ENCODE results near the gene PNLDC1. TPM values are rescaled to one million over a fixed set of nuclear protein-coding genes. Genes with fewer than 3 reads are reported as not detected.

The PNLDC1 gene
- total RNA-seq, 3 donors from 2014 or later (not counting 1 experiment from before 2014, with no cell fraction given): 0.19 TPM; not detected in 2

DNA sequence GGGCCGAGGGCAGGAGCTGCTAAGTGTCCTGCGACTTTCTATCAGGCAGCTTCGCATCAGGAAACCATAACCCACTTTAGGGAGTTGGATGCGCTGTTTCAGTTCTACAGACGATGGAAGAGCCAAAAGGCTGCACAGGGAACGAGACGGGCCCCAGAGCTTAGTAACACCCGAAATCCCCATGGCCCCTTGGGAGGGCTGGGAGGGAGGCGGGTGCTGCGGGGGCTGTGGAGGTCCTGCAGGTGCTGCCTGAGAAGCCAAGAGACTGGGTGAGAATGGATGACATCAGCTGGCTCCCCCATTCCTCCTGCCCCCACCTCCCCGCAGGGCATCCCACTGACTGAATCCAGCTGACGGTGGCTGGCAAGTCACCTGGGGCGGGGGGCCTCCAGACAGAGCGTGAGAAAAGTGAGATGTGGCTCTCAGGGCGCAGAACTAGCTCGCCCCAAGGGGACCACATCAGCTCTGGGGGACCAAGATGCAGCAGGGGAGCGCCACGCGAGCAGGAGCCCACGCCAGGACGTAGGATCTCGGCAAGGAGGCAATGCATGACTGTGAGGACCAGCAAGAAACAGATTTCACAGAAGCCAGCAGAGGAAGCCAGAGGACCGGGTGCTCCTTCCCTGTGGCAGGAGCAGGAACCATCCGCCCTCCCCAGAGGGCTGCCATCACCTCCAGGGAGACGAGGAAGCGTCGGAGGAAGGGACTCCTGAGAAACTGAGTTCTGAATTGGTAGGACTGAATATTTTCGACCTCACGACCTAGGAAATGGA, 36.8 kb downstream of the PNLDC1 start:
- Mint-ChIP-seq H3K4me1 (no peaks in the 10 kb centered on the region), H3K4me3 (no peak overlapping the region), H3K36me3 (no peaks in the 10 kb centered on the region), H3K9me3 (no peaks in the 10 kb centered on the region), H3K27me3 (ENCODE audit: low read depth in 2 of 2) (peaks cover 0 to 9% of the 10 kb centered on the region in 2 donors), H3K27ac (no peak overlapping the region)
- ATAC-seq: no peak
- intact Hi-C loops (cut with micrococcal nuclease): no loop called here
- no peak overlapping the region for H3K4me3 ChIP-seq (ENCODE audit: low read length)
- WGBS (ENCODE audit: insufficient coverage): 85% methylated on average over 29 of the region's 29 CpGs
- H3K4me1 ChIP-seq (ENCODE audit: control insufficient read depth, insufficient read depth, low read length): no peaks in the 10 kb centered on the region
- TF ChIP-seq, protein P1, sequence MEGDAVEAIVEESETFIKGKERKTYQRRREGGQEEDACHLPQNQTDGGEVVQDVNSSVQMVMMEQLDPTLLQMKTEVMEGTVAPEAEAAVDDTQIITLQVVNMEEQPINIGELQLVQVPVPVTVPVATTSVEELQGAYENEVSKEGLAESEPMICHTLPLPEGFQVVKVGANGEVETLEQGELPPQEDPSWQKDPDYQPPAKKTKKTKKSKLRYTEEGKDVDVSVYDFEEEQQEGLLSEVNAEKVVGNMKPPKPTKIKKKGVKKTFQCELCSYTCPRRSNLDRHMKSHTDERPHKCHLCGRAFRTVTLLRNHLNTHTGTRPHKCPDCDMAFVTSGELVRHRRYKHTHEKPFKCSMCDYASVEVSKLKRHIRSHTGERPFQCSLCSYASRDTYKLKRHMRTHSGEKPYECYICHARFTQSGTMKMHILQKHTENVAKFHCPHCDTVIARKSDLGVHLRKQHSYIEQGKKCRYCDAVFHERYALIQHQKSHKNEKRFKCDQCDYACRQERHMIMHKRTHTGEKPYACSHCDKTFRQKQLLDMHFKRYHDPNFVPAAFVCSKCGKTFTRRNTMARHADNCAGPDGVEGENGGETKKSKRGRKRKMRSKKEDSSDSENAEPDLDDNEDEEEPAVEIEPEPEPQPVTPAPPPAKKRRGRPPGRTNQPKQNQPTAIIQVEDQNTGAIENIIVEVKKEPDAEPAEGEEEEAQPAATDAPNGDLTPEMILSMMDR (IDR thresholded peaks at IDR 0.05): no peak
- H3K27me3 ChIP-seq (ENCODE audit: control insufficient read depth, insufficient read depth, low read length): no peaks in the 10 kb centered on the region
- no peak overlapping the region for H3K27ac ChIP-seq (ENCODE audit: low read length)
- no peaks in the 10 kb centered on the region for H3K36me3 ChIP-seq (ENCODE audit: control insufficient read depth, insufficient read depth, low read length)
- no peaks in the 10 kb centered on the region for H3K9me3 ChIP-seq (ENCODE audit: control insufficient read depth, insufficient read depth, low read length)
- no peak for DNase-seq

DNA sequence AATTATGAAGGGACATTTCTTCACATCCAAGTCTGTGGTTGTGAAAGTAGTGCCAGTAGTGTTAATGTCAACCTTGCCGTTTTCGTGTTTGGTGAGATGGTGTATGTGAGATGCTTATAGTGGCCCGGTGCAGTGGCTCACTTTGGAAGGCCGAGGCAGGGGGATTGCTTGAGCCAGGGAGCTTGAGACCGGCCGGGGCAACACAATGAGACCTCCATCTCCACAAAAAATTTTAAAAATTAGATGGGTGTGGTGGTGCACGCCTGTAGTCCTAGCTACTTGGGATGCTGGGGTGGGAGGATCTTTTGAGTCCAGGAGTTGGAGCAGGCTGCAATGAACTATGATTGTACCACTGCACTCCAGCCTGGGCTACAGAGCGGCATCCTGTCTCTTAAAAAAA, 37.4 kb downstream of the PNLDC1 start:
- H3K27me3 ChIP-seq (ENCODE audit: control insufficient read depth, insufficient read depth, low read length): no peaks in the 10 kb centered on the region
- no peaks in the 10 kb centered on the region for H3K9me3 Mint-ChIP-seq
- no peaks in the 10 kb centered on the region for H3K4me1 ChIP-seq (ENCODE audit: control insufficient read depth, insufficient read depth, low read length)
- intact Hi-C loops (cut with micrococcal nuclease): no loop called here
- WGBS (ENCODE audit: insufficient coverage): 95% methylated on average over 4 of the region's 8 CpGs
- H3K27ac ChIP-seq (ENCODE audit: low read length): no peak overlapping the region
- peaks cover 0 to 9% of the 10 kb centered on the region in 2 donors for H3K27me3 Mint-ChIP-seq (ENCODE audit: low read depth in 2 of 2)
- DNase-seq (no peak), ATAC-seq (no peak)
- no peaks in the 10 kb centered on the region for H3K9me3 ChIP-seq (ENCODE audit: control insufficient read depth, insufficient read depth, low read length)
- TF ChIP-seq, protein P1 (IDR thresholded peaks at IDR 0.05): no peak
- H3K36me3 Mint-ChIP-seq: no peaks in the 10 kb centered on the region
- no peaks in the 10 kb centered on the region for H3K36me3 ChIP-seq (ENCODE audit: control insufficient read depth, insufficient read depth, low read length)
- H3K4me3 Mint-ChIP-seq: no peak overlapping the region
- no peak overlapping the region for H3K4me3 ChIP-seq (ENCODE audit: low read length)
- no peak overlapping the region for H3K27ac Mint-ChIP-seq
- H3K4me1 Mint-ChIP-seq: no peaks in the 10 kb centered on the region

DNA sequence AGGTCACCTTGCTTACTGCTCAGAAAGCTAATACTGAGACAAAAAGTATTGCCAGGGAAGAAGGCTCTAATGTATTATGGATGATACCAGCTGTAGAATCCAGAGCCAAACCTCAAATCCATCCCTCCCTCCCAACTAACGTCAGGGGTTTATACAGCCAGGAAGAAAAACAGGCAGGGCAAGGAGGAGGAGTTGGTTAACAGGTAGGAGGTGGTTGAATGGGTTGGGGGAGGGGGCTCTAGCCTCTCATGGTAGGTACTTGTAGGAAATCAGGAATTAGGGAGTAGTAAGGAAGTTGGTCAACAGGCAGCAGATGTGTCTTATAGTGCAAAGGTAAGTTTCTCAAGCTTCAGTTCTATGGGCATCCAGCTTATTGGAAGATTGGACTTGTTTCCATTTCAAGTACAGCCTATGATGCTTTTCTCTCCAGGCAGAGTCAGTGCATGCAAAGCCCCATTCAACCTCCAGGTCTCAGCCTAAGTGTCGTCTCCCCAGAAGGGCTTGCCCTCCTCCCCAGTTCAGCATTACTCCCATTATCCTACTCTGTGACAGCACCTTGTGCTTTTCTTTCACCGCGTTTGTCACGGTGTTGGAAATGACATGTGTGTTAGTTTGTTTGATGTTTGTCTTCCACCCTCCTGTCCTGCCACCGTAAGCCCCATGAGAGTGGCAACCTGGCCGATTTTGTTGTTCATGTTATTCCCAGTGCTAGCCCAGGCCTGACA, 38.1 kb downstream of the PNLDC1 start:
- intact Hi-C loops (cut with micrococcal nuclease): no loop called here
- ATAC-seq (no peak), DNase-seq (no peak)
- Mint-ChIP-seq H3K4me1 (no peaks in the 10 kb centered on the region), H3K36me3 (no peaks in the 10 kb centered on the region), H3K27ac (no peak overlapping the region), H3K4me3 (no peak overlapping the region), H3K27me3 (ENCODE audit: low read depth in 2 of 2) (peaks cover 0 to 9% of the 10 kb centered on the region in 2 donors), H3K9me3 (no peaks in the 10 kb centered on the region)
- WGBS (ENCODE audit: insufficient coverage): 89% methylated on average over 6 of the region's 7 CpGs
- Histone ChIP-seq H3K27me3 (ENCODE audit: control insufficient read depth, insufficient read depth, low read length) (no peaks in the 10 kb centered on the region), H3K9me3 (ENCODE audit: control insufficient read depth, insufficient read depth, low read length) (no peaks in the 10 kb centered on the region), H3K36me3 (ENCODE audit: control insufficient read depth, insufficient read depth, low read length) (no peaks in the 10 kb centered on the region), H3K4me1 (ENCODE audit: control insufficient read depth, insufficient read depth, low read length) (no peaks in the 10 kb centered on the region), H3K4me3 (ENCODE audit: low read length) (no peak overlapping the region), H3K27ac (ENCODE audit: low read length) (no peak overlapping the region)
- TF ChIP-seq, protein P1 (IDR thresholded peaks at IDR 0.05): no peak

Data from natural killer cell (primary cell).